Heart left ventricle (tissue), 13 donors: Measurements from ENCODE around the gene TIMM21.

Experiments used
- POLR2A ChIP-seq, 2 donors: fragments of 450-650 bp; IDR thresholded peaks; one replicate each; pipeline ENCODE4 v1.6.1; 2017; ENCODE audit warnings: antibody characterized with exemption in 2 of 2, mild to moderate bottlenecking in 2 of 2, moderate library complexity in 2 of 2
- TF ChIP-seq, protein P1 (sequence below), 12 donors: fragments of 200-600 bp; sonication (generic) in 4 of 12; IDR thresholded peaks; one replicate each; pipeline versions ENCODE4 v1.5.0 to v1.8.0; 2018 to 2022; ENCODE audit warnings: antibody characterized with exemption in 12 of 12, mild to moderate bottlenecking in 5 of 12
- donor health status: ischemic (EF 13 %, LVEDD 7.1; RV severe dilation, severe dysfunction).
- donor health status: DM: no; HTN: yes; CAD: no.
- donor health status: DM: no; HTN: no; CAD: no.
- donor health status: ischemic (EF 25% LVEDD 6.9; RV normal size, moderate dysfunction).
- donor health status: ischemic (EF 25% LVEDD 5.7; RV mildly dilated, moderate dysfunction).
- donor health status: ischemic (EF 35%, LVEDD 5.7; RV mildly dilated, moderate dysfunction).
- donor health status: nonischemic (EF 11% LVEDD 7.7; RV severe dilation, severe dysfunction).
- donor health status: DM: yes; HTN: yes; CAD: no.
- donor health status: PGD.
- donor health status: ischemic (EF 29% LVEDD 5.4; RV normal size, mild dysfunction).
- donor health status: nonischemic (EF 23%, LVEDD 6.1; RV moderate dilation, normal function).

DNA sequence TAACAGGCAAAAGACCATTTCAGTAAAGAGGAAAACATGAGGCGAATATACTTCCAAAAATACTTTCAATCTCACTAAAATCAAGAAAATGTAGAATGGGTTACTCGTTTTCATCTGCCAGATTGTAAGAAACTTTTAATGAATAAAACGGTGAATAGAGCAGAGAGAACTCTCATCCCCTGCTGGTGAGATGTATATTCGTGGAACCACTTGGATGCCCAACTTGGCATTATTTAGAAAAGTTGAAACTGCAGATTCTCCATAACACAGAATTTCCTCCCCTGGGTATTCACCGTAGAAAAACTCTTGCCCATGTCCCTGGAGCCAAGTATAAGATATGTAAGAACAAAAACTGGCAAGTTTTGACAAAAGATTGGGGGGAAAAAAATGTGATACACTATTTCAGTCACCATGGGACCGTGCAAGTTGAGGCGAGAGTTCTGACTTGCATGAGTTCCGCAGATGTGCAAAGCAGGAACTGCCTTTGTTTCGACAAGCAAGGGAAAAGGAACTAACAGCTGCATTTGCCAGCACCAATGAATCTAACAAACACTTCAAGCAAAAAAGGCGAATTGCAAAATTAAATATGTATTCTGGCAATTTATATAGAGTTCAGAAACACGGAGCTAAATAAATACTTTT, 14.8 kb downstream of the TIMM21 start:
- TF ChIP-seq, protein P1, sequence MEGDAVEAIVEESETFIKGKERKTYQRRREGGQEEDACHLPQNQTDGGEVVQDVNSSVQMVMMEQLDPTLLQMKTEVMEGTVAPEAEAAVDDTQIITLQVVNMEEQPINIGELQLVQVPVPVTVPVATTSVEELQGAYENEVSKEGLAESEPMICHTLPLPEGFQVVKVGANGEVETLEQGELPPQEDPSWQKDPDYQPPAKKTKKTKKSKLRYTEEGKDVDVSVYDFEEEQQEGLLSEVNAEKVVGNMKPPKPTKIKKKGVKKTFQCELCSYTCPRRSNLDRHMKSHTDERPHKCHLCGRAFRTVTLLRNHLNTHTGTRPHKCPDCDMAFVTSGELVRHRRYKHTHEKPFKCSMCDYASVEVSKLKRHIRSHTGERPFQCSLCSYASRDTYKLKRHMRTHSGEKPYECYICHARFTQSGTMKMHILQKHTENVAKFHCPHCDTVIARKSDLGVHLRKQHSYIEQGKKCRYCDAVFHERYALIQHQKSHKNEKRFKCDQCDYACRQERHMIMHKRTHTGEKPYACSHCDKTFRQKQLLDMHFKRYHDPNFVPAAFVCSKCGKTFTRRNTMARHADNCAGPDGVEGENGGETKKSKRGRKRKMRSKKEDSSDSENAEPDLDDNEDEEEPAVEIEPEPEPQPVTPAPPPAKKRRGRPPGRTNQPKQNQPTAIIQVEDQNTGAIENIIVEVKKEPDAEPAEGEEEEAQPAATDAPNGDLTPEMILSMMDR (IDR thresholded peaks at IDR 0.05) = no peak
- TF ChIP-seq POLR2A (IDR thresholded peaks at IDR 0.05) = no peak
